ENCODE measurements around the gene APP. TPM values are rescaled to one million over a fixed set of nuclear protein-coding genes. Genes with fewer than 3 reads are reported as not detected.
"Not testable (repeated sequence)": the region's sequence is repeated elsewhere in the genome, so short reads cannot be mapped to it uniquely, and the experiment has no call there.

The APP gene
- total RNA-seq, 1 experiment from 2014 or later = 560 TPM

DNA sequence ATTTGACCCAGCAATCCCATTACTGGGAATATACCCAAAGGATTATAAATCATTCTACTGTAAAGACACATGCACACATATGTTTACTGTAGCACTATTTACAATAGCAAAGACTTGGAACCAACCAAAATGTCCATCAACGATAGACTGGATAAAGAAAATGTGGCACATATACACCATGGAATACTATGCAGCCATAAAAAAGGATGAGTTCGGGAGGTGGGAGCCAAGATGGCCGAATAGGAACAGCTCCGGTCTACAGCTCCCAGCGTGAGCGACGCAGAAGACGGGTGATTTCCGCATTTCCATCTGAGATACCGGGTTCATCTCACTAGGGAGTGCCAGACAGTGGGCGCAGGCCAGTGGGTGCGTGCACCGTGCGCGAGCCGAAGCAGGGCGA is 252.4 kb downstream of the APP start:
- ATAC-seq; POLR2A ChIA-PET; DNase-seq (ENCODE audit: low spot score); H3K27me3 Mint-ChIP-seq (ENCODE audit: low read depth); CTCF ChIA-PET; H3K9me3 Mint-ChIP-seq; H3K36me3 Mint-ChIP-seq; H3K4me3 Mint-ChIP-seq: not testable (repeated sequence)
- TF ChIP-seq GTF2I (CRISPR knock-in tag; conservative IDR thresholded peaks at IDR 0.05) = 0 out of 2 replicates have a peak, but pooled peaks have one; percentile 36
- Mint-ChIP-seq H3K4me1 (peaks cover 38% of the 10 kb centered on the region), H3K27ac (peak overlapping the region; percentile 66; the same call in 1 of the 2 replicates)

DNA sequence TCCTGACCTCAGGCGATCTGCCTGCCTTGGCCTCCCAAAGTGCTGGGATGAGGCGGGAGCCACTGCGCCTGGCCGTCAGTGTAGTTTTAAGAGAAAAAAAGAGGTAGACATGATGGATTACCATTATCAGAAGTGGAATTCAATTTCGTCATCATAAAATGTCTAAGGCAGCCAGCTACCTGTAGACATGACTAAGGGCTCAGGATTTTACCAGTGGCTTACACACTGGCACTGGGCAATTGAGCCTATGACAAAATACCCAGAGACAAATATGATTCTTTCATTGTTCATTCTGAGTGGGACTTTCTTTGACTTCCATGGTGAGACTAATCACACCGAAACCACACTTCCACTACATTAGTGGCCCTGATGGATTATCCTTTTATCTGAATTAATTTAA is 254.3 kb downstream of the APP start:
- peaks cover 5% of the 10 kb centered on the region for H3K9me3 Mint-ChIP-seq
- H3K4me3 Mint-ChIP-seq = no peak overlapping the region
- H3K27me3 Mint-ChIP-seq (ENCODE audit: low read depth) = no peaks in the 10 kb centered on the region
- TF ChIP-seq, protein P1, sequence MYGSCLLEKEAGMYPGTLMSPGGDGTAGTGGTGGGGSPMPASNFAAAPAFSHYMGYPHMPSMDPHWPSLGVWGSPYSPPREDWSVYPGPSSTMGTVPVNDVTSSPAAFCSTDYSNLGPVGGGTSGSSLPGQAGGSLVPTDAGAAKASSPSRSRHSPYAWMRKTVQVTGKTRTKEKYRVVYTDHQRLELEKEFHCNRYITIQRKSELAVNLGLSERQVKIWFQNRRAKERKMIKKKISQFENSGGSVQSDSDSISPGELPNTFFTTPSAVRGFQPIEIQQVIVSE (CRISPR knock-in tag; IDR thresholded peaks at IDR 0.05; ENCODE audit: borderline replicate concordance) = no peak
- CTCF ChIA-PET = no interaction called here
- no peak for DNase-seq (ENCODE audit: low spot score)
- peaks cover 14% of the 10 kb centered on the region for H3K36me3 Mint-ChIP-seq
- H3K27ac Mint-ChIP-seq = peak overlapping the region; percentile 58
- ATAC-seq = no peak
- POLR2A ChIA-PET = no interaction called here
- peaks cover 46% of the 10 kb centered on the region for H3K4me1 Mint-ChIP-seq

DNA sequence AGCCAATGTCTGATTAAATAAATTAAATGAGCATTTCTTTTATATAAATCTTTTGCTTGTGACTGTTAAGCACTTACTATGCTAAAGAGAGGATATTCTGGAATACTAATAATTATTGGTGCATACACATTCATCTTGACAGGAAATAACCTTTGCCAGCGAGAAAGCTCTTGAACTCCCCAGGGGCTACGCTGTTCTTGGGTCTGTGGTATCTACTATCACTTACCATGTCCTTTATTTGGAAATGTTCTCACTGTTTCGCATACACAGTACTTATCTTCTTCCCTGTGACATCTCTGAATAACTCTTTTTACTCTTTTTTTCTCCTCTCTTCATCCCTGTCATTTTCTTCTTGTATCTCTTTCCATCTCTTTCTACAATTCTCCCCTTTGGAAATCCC is 257.1 kb downstream of the APP start:
- TF ChIP-seq, protein P2, sequence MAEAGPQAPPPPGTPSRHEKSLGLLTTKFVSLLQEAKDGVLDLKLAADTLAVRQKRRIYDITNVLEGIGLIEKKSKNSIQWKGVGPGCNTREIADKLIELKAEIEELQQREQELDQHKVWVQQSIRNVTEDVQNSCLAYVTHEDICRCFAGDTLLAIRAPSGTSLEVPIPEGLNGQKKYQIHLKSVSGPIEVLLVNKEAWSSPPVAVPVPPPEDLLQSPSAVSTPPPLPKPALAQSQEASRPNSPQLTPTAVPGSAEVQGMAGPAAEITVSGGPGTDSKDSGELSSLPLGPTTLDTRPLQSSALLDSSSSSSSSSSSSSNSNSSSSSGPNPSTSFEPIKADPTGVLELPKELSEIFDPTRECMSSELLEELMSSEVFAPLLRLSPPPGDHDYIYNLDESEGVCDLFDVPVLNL (CRISPR knock-in tag; IDR thresholded peaks at IDR 0.05; ENCODE audit: borderline replicate concordance, low read depth) = no peak
- TF ChIP-seq, protein P3, sequence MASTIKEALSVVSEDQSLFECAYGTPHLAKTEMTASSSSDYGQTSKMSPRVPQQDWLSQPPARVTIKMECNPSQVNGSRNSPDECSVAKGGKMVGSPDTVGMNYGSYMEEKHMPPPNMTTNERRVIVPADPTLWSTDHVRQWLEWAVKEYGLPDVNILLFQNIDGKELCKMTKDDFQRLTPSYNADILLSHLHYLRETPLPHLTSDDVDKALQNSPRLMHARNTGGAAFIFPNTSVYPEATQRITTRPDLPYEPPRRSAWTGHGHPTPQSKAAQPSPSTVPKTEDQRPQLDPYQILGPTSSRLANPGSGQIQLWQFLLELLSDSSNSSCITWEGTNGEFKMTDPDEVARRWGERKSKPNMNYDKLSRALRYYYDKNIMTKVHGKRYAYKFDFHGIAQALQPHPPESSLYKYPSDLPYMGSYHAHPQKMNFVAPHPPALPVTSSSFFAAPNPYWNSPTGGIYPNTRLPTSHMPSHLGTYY (CRISPR knock-in tag; IDR thresholded peaks at IDR 0.05) = no peak
- TF ChIP-seq CREM (CRISPR knock-in tag; IDR thresholded peaks at IDR 0.05) (no peak), SMAD3 (CRISPR knock-in tag; IDR thresholded peaks at IDR 0.05; ENCODE audit: borderline replicate concordance) (no peak), NFE2L1 (CRISPR knock-in tag; IDR thresholded peaks at IDR 0.05) (no peak)
- TF ChIP-seq, protein P4, sequence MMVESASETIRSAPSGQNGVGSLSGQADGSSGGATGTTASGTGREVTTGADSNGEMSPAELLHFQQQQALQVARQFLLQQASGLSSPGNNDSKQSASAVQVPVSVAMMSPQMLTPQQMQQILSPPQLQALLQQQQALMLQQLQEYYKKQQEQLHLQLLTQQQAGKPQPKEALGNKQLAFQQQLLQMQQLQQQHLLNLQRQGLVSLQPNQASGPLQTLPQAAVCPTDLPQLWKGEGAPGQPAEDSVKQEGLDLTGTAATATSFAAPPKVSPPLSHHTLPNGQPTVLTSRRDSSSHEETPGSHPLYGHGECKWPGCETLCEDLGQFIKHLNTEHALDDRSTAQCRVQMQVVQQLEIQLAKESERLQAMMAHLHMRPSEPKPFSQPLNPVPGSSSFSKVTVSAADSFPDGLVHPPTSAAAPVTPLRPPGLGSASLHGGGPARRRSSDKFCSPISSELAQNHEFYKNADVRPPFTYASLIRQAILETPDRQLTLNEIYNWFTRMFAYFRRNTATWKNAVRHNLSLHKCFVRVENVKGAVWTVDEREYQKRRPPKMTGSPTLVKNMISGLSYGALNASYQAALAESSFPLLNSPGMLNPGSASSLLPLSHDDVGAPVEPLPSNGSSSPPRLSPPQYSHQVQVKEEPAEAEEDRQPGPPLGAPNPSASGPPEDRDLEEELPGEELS (CRISPR knock-in tag; IDR thresholded peaks at IDR 0.05) = no peak
- Mint-ChIP-seq H3K4me3 (no peak overlapping the region), H3K4me1 (peaks cover 46% of the 10 kb centered on the region), H3K9me3 (peaks cover 5% of the 10 kb centered on the region), H3K36me3 (peaks cover 28% of the 10 kb centered on the region), H3K27me3 (ENCODE audit: low read depth) (no peaks in the 10 kb centered on the region), H3K27ac (peak overlapping the region; percentile 10; the same call in 1 of the 2 replicates)
- DNase-seq (ENCODE audit: low spot score) = no peak
- ATAC-seq = no peak
- ChIA-PET POLR2A (no interaction called here), CTCF (no interaction called here)

DNA sequence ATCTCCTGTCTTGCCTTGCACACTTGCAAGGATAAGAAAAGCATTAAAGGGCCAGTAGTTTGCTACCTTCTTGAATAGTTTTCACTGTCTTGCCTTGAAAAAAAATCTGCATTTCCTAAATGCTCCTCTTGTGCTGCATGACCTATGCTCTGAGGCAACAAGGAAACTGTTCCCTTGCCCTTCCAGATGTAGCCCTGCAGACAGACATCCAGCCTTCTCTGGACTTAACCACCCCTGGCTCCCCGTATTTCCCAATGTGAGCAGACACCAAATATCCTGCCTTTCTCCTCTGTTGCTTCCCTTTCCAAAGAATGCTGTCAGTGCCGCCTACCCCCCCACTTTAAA is 258.2 kb downstream of the APP start:
- Mint-ChIP-seq H3K36me3 (peaks cover 25% of the 10 kb centered on the region), H3K27me3 (ENCODE audit: low read depth) (no peaks in the 10 kb centered on the region), H3K9me3 (no peaks in the 10 kb centered on the region), H3K4me1 (peaks cover 39% of the 10 kb centered on the region), H3K27ac (peak overlapping the region; percentile 89), H3K4me3 (no peak overlapping the region)
- ChIA-PET CTCF (no interaction called here), POLR2A (no interaction called here)
- ATAC-seq (no peak), DNase-seq (ENCODE audit: low spot score) (no peak)
- no peak for TF ChIP-seq FOXK1 (CRISPR knock-in tag; IDR thresholded peaks at IDR 0.05)
- TF ChIP-seq RORB (CRISPR knock-in tag; IDR thresholded peaks at IDR 0.05) = no peak
- no peak for TF ChIP-seq ZNF232 (CRISPR knock-in tag; IDR thresholded peaks at IDR 0.05)
- no peak for TF ChIP-seq NR2C2 (CRISPR knock-in tag; IDR thresholded peaks at IDR 0.05)
- TF ChIP-seq ZNF121 (CRISPR knock-in tag; IDR thresholded peaks at IDR 0.05) = no peak
- TF ChIP-seq, protein P5, sequence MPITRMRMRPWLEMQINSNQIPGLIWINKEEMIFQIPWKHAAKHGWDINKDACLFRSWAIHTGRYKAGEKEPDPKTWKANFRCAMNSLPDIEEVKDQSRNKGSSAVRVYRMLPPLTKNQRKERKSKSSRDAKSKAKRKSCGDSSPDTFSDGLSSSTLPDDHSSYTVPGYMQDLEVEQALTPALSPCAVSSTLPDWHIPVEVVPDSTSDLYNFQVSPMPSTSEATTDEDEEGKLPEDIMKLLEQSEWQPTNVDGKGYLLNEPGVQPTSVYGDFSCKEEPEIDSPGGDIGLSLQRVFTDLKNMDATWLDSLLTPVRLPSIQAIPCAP (CRISPR knock-in tag; IDR thresholded peaks at IDR 0.05) = no peak
- TF ChIP-seq, protein P6, sequence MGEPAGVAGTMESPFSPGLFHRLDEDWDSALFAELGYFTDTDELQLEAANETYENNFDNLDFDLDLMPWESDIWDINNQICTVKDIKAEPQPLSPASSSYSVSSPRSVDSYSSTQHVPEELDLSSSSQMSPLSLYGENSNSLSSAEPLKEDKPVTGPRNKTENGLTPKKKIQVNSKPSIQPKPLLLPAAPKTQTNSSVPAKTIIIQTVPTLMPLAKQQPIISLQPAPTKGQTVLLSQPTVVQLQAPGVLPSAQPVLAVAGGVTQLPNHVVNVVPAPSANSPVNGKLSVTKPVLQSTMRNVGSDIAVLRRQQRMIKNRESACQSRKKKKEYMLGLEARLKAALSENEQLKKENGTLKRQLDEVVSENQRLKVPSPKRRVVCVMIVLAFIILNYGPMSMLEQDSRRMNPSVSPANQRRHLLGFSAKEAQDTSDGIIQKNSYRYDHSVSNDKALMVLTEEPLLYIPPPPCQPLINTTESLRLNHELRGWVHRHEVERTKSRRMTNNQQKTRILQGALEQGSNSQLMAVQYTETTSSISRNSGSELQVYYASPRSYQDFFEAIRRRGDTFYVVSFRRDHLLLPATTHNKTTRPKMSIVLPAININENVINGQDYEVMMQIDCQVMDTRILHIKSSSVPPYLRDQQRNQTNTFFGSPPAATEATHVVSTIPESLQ (CRISPR knock-in tag; IDR thresholded peaks at IDR 0.05) = no peak
- TF ChIP-seq KAT7 (CRISPR knock-in tag; IDR thresholded peaks at IDR 0.05; ENCODE audit: borderline replicate concordance) = no peak
- TF ChIP-seq, protein P7, sequence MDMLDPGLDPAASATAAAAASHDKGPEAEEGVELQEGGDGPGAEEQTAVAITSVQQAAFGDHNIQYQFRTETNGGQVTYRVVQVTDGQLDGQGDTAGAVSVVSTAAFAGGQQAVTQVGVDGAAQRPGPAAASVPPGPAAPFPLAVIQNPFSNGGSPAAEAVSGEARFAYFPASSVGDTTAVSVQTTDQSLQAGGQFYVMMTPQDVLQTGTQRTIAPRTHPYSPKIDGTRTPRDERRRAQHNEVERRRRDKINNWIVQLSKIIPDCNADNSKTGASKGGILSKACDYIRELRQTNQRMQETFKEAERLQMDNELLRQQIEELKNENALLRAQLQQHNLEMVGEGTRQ (CRISPR knock-in tag; IDR thresholded peaks at IDR 0.05) = no peak
- TF ChIP-seq, protein P1 (CRISPR knock-in tag; IDR thresholded peaks at IDR 0.05; ENCODE audit: borderline replicate concordance) = no peak
